B cell (primary cell): ENCODE data around the gene CHST11.

ENCODE experiments used
- EZH2 ChIP-seq: IDR thresholded peaks from 2 replicates; pipeline ENCODE4 v1.6.1; 2012; ENCODE audit warnings: borderline replicate concordance, low read depth, mild to moderate bottlenecking, moderate library complexity, low read length; ENCODE audit not compliant: insufficient read depth, poor library complexity, severe bottlenecking
- TF ChIP-seq, protein P1 (sequence below): fragments of 200-600 bp; IDR thresholded peaks from one replicate; pipeline ENCODE4 v1.8.0; 2022; ENCODE audit warnings: antibody characterized with exemption, mild to moderate bottlenecking

DNA sequence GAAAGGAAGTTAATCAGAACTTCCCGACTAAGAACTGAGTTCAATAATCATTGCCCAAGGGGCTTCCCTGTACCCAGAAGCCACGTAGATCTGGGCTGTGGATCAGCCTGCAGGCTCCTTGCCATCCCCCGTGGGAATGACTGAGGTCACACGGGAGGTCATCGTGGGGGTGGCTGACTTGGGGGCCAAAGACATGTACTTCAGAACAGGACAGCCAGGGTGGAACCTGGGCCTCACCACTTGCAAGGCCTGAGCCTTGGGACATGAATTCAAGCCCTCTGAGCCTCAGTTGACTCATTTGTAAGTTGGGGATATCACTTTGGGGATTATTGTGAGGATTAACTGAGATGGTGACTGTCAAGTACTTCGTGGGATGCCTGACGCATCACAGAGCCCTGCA, 280.4 kb downstream of the CHST11 start:
- TF ChIP-seq, protein P1, sequence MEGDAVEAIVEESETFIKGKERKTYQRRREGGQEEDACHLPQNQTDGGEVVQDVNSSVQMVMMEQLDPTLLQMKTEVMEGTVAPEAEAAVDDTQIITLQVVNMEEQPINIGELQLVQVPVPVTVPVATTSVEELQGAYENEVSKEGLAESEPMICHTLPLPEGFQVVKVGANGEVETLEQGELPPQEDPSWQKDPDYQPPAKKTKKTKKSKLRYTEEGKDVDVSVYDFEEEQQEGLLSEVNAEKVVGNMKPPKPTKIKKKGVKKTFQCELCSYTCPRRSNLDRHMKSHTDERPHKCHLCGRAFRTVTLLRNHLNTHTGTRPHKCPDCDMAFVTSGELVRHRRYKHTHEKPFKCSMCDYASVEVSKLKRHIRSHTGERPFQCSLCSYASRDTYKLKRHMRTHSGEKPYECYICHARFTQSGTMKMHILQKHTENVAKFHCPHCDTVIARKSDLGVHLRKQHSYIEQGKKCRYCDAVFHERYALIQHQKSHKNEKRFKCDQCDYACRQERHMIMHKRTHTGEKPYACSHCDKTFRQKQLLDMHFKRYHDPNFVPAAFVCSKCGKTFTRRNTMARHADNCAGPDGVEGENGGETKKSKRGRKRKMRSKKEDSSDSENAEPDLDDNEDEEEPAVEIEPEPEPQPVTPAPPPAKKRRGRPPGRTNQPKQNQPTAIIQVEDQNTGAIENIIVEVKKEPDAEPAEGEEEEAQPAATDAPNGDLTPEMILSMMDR: no peak
- no peak for TF ChIP-seq EZH2
